WTC11 (cell line): ENCODE data around the gene TMEM81.

Experiments
- CBFB ChIP-seq: sonication (generic); formaldehyde crosslinking; IDR thresholded peaks from 2 replicates; pipeline ENCODE4 v1.8.1; 2022; ENCODE audit warnings: mild to moderate bottlenecking, low read depth, missing genetic modification reagents
- TEAD4 ChIP-seq: sonication (generic); formaldehyde crosslinking; IDR thresholded peaks from 2 replicates; pipeline ENCODE4 v1.8.0; 2022; ENCODE audit warnings: mild to moderate bottlenecking, missing genetic modification reagents
- TF ChIP-seq, protein P1 (sequence below): sonication (generic); formaldehyde crosslinking; IDR thresholded peaks from 2 replicates; pipeline ENCODE4 v1.8.1; 2023; ENCODE audit warnings: mild to moderate bottlenecking, missing genetic modification reagents, borderline replicate concordance
- TF ChIP-seq, protein P2 (sequence below): fragments of 200-600 bp; IDR thresholded peaks from 2 replicates; pipeline ENCODE4 v1.8.0; 2022; ENCODE audit warnings: antibody characterized with exemption
- TF ChIP-seq, protein P3 (sequence below): sonication (generic); formaldehyde crosslinking; IDR thresholded peaks from 2 replicates; pipeline ENCODE4 v1.8.0; 2022; ENCODE audit warnings: mild to moderate bottlenecking, missing genetic modification reagents
- TF ChIP-seq, protein P4 (sequence below): sonication (generic); formaldehyde crosslinking; IDR thresholded peaks from 2 replicates; pipeline ENCODE4 v1.8.0; 2022; ENCODE audit warnings: mild to moderate bottlenecking, missing genetic modification reagents
- TF ChIP-seq, protein P5 (sequence below): fragments of 250-450 bp; sonication (Bioruptor Pico); IDR thresholded peaks from 2 replicates; pipeline ENCODE4 v1.9.0; 2021; ENCODE audit warnings: moderate library complexity, mild to moderate bottlenecking, inconsistent platforms, borderline replicate concordance

DNA sequence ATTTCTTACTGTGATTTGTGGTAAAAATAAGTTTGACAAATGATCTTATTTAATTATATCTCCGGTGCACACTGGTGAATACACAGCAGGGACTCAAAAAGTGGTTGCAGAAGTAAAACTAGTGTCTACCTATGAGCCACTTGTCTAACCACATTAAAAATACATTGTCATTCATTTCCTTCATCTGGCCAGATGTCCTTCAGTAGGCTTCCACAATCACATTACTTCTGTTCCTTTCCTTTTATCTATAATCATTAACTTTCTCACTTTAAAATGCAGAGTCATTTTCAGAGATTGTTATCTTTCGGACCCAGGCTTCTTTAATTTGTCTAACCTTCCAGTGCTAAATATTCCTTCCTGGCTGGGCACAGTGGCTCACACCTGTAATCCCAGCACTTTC is 34.5 kb upstream of the TMEM81 start:
- TF ChIP-seq, protein P1, sequence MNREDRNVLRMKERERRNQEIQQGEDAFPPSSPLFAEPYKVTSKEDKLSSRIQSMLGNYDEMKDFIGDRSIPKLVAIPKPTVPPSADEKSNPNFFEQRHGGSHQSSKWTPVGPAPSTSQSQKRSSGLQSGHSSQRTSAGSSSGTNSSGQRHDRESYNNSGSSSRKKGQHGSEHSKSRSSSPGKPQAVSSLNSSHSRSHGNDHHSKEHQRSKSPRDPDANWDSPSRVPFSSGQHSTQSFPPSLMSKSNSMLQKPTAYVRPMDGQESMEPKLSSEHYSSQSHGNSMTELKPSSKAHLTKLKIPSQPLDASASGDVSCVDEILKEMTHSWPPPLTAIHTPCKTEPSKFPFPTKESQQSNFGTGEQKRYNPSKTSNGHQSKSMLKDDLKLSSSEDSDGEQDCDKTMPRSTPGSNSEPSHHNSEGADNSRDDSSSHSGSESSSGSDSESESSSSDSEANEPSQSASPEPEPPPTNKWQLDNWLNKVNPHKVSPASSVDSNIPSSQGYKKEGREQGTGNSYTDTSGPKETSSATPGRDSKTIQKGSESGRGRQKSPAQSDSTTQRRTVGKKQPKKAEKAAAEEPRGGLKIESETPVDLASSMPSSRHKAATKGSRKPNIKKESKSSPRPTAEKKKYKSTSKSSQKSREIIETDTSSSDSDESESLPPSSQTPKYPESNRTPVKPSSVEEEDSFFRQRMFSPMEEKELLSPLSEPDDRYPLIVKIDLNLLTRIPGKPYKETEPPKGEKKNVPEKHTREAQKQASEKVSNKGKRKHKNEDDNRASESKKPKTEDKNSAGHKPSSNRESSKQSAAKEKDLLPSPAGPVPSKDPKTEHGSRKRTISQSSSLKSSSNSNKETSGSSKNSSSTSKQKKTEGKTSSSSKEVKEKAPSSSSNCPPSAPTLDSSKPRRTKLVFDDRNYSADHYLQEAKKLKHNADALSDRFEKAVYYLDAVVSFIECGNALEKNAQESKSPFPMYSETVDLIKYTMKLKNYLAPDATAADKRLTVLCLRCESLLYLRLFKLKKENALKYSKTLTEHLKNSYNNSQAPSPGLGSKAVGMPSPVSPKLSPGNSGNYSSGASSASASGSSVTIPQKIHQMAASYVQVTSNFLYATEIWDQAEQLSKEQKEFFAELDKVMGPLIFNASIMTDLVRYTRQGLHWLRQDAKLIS (CRISPR knock-in tag), result no peak
- TF ChIP-seq, protein P2, sequence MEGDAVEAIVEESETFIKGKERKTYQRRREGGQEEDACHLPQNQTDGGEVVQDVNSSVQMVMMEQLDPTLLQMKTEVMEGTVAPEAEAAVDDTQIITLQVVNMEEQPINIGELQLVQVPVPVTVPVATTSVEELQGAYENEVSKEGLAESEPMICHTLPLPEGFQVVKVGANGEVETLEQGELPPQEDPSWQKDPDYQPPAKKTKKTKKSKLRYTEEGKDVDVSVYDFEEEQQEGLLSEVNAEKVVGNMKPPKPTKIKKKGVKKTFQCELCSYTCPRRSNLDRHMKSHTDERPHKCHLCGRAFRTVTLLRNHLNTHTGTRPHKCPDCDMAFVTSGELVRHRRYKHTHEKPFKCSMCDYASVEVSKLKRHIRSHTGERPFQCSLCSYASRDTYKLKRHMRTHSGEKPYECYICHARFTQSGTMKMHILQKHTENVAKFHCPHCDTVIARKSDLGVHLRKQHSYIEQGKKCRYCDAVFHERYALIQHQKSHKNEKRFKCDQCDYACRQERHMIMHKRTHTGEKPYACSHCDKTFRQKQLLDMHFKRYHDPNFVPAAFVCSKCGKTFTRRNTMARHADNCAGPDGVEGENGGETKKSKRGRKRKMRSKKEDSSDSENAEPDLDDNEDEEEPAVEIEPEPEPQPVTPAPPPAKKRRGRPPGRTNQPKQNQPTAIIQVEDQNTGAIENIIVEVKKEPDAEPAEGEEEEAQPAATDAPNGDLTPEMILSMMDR, result no peak
- TF ChIP-seq, protein P3, sequence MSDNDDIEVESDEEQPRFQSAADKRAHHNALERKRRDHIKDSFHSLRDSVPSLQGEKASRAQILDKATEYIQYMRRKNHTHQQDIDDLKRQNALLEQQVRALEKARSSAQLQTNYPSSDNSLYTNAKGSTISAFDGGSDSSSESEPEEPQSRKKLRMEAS (CRISPR knock-in tag), result no peak
- TF ChIP-seq, protein P4, sequence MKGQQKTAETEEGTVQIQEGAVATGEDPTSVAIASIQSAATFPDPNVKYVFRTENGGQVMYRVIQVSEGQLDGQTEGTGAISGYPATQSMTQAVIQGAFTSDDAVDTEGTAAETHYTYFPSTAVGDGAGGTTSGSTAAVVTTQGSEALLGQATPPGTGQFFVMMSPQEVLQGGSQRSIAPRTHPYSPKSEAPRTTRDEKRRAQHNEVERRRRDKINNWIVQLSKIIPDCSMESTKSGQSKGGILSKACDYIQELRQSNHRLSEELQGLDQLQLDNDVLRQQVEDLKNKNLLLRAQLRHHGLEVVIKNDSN (CRISPR knock-in tag), result no peak
- TF ChIP-seq CBFB (CRISPR knock-in tag) (no peak), TEAD4 (CRISPR knock-in tag) (no peak)
- TF ChIP-seq, protein P5, sequence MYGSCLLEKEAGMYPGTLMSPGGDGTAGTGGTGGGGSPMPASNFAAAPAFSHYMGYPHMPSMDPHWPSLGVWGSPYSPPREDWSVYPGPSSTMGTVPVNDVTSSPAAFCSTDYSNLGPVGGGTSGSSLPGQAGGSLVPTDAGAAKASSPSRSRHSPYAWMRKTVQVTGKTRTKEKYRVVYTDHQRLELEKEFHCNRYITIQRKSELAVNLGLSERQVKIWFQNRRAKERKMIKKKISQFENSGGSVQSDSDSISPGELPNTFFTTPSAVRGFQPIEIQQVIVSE, result no peak
